HEK293 (cell line): ENCODE data around the gene FUBP1.

Experiments
- CTCF ChIA-PET: fragments of 350-600 bp; formaldehyde crosslinking; extraction: SDS; loops from one replicate; lab custom pipeline; 2021; ENCODE audit warnings: antibody characterized with exemption; lab: Yijun Ruan, JAX
- POLR2A ChIA-PET: fragments of 300-600 bp; formaldehyde crosslinking; extraction: SDS; loops from one replicate; lab custom pipeline; 2020; ENCODE audit warnings: antibody characterized with exemption, inconsistent platforms; lab: Yijun Ruan, JAX
- H3K27ac ChIP-seq: fragments of 200-500 bp; sonication (Bioruptor generic); 2 replicates; pipeline ENCODE4 v1.5.1; 2014; ENCODE audit warnings: low read depth, low read length, control low read depth, inconsistent platforms; ENCODE audit errors: extremely low read depth
- H3K36me3 ChIP-seq, 2 experiments: fragments of 200-500 bp in 1 of 2; sonication (Bioruptor generic) in 1 of 2; 1 replicate in 1 of 2; 2 replicates in 1 of 2; pipeline ENCODE4 v1.5.1; 2014 to 2017; ENCODE audit warnings: inconsistent platforms in 2 of 2, low read length in 2 of 2; ENCODE audit not compliant: control insufficient read depth in 2 of 2, insufficient read depth in 1 of 2
- H3K4me1 ChIP-seq: fragments of 200-500 bp; sonication (Bioruptor generic); 2 replicates; pipeline ENCODE4 v1.5.1; 2014; ENCODE audit warnings: mild to moderate bottlenecking, low read length, inconsistent platforms; ENCODE audit not compliant: control insufficient read depth, insufficient read depth
- H3K4me3 ChIP-seq: 2 replicates; pipeline ENCODE4 v1.5.1; 2011; ENCODE audit warnings: low read depth, mild to moderate bottlenecking, control low read depth, low read length, moderate library complexity
- H3K9me3 ChIP-seq: fragments of 200-500 bp; sonication (Bioruptor generic); 2 replicates; pipeline ENCODE4 v1.5.1; 2014; ENCODE audit warnings: low read depth, low read length, inconsistent platforms; ENCODE audit not compliant: control insufficient read depth, insufficient read depth
- GFI1B ChIP-seq: fragments of 450-650 bp; formaldehyde crosslinking; IDR thresholded peaks from 2 replicates; pipeline ENCODE4 v1.5.1; 2016; ENCODE audit warnings: missing biosample characterization, missing genetic modification characterization
- GLIS2 ChIP-seq: fragments of 450-650 bp; formaldehyde crosslinking; IDR thresholded peaks from 2 replicates; pipeline ENCODE4 v1.5.1; 2016; ENCODE audit warnings: missing biosample characterization, missing genetic modification characterization
- KLF8 ChIP-seq: fragments of 450-650 bp; formaldehyde crosslinking; IDR thresholded peaks from 2 replicates; pipeline ENCODE4 v1.5.1; 2016; ENCODE audit warnings: missing biosample characterization, missing genetic modification characterization
- SALL2 ChIP-seq: fragments of 450-650 bp; formaldehyde crosslinking; IDR thresholded peaks from 2 replicates; pipeline ENCODE4 v1.5.0; 2017; ENCODE audit warnings: missing biosample characterization, mild to moderate bottlenecking, missing genetic modification characterization, borderline replicate concordance
- SETDB1 ChIP-seq: IDR thresholded peaks from one replicate; pipeline ENCODE4 v1.6.1; 2017; ENCODE audit warnings: mild to moderate bottlenecking, low read length, moderate library complexity, mixed read lengths; ENCODE audit not compliant: insufficient read length
- SP2 ChIP-seq: fragments of 450-650 bp; formaldehyde crosslinking; IDR thresholded peaks from 2 replicates; pipeline ENCODE4 v1.5.1; 2016; ENCODE audit warnings: missing biosample characterization, missing genetic modification characterization
- SP7 ChIP-seq: fragments of 450-650 bp; formaldehyde crosslinking; IDR thresholded peaks from 2 replicates; pipeline ENCODE4 v1.5.1; 2016; ENCODE audit warnings: missing biosample characterization, missing genetic modification characterization
- TRIM28 ChIP-seq: IDR thresholded peaks from 2 replicates; pipeline ENCODE4 v1.6.1; 2011; ENCODE audit warnings: low read length, control low read depth, borderline replicate concordance
- WT1 ChIP-seq: fragments of 450-650 bp; formaldehyde crosslinking; IDR thresholded peaks from 2 replicates; pipeline ENCODE4 v1.5.1; 2016; ENCODE audit warnings: missing biosample characterization, missing genetic modification characterization
- ZBTB17 ChIP-seq: fragments of 450-650 bp; formaldehyde crosslinking; IDR thresholded peaks from 2 replicates; pipeline ENCODE4 v1.5.1; 2016; ENCODE audit warnings: missing biosample characterization, missing genetic modification characterization
- ZBTB21 ChIP-seq: fragments of 450-650 bp; formaldehyde crosslinking; IDR thresholded peaks from 2 replicates; pipeline ENCODE4 v1.5.1; 2017; ENCODE audit warnings: missing biosample characterization, missing genetic modification characterization
- ZNF335 ChIP-seq: fragments of 450-650 bp; formaldehyde crosslinking; conservative IDR thresholded peaks from 2 replicates; pipeline ENCODE4 v1.5.1; 2016; ENCODE audit warnings: missing biosample characterization, missing genetic modification characterization
- ZNF561 ChIP-seq: fragments of 450-650 bp; IDR thresholded peaks from 2 replicates; pipeline ENCODE4 v1.5.1; 2018; ENCODE audit warnings: missing biosample characterization, missing genetic modification characterization, borderline replicate concordance
- ZNF629 ChIP-seq: fragments of 450-650 bp; formaldehyde crosslinking; IDR thresholded peaks from 2 replicates; pipeline ENCODE4 v1.5.1; 2017; ENCODE audit warnings: missing biosample characterization, missing genetic modification characterization
- ZNF658 ChIP-seq: fragments of 450-650 bp; formaldehyde crosslinking; IDR thresholded peaks from 2 replicates; pipeline ENCODE4; 2016; ENCODE audit warnings: missing biosample characterization, missing genetic modification characterization
- ZNF76 ChIP-seq: fragments of 450-650 bp; formaldehyde crosslinking; IDR thresholded peaks from 2 replicates; pipeline ENCODE4; 2016; ENCODE audit warnings: low read depth, missing biosample characterization, missing genetic modification characterization, borderline replicate concordance
- ZSCAN30 ChIP-seq: fragments of 450-650 bp; IDR thresholded peaks from 2 replicates; pipeline ENCODE4 v1.5.1; 2018; ENCODE audit warnings: missing biosample characterization, mild to moderate bottlenecking, missing genetic modification characterization, moderate library complexity
- TF ChIP-seq, protein P1 (sequence below): fragments of 450-650 bp; formaldehyde crosslinking; IDR thresholded peaks from 2 replicates; pipeline ENCODE4 v1.5.1; 2017; ENCODE audit warnings: missing biosample characterization, missing genetic modification characterization
- TF ChIP-seq, protein P2 (sequence below): fragments of 450-650 bp; formaldehyde crosslinking; IDR thresholded peaks from 2 replicates; pipeline ENCODE4 v1.5.1; 2016; ENCODE audit warnings: missing biosample characterization, missing genetic modification characterization
- TF ChIP-seq, protein P3 (sequence below): fragments of 450-650 bp; IDR thresholded peaks from 2 replicates; pipeline ENCODE4 v1.5.1; 2018; ENCODE audit warnings: missing biosample characterization, mild to moderate bottlenecking, missing genetic modification characterization
- TF ChIP-seq, protein P4 (sequence below): fragments of 450-650 bp; formaldehyde crosslinking; IDR thresholded peaks from 2 replicates; pipeline ENCODE4 v1.5.1; 2016; ENCODE audit warnings: missing biosample characterization, missing genetic modification characterization
- TF ChIP-seq, protein P5 (sequence below): fragments of 450-650 bp; formaldehyde crosslinking; IDR thresholded peaks from 2 replicates; pipeline ENCODE4 v1.5.1; 2016; ENCODE audit warnings: missing biosample characterization, missing genetic modification characterization
- TF ChIP-seq, protein P6 (sequence below): fragments of 450-650 bp; formaldehyde crosslinking; IDR thresholded peaks from 2 replicates; pipeline ENCODE4 v1.5.1; 2016; ENCODE audit warnings: missing biosample characterization, missing genetic modification characterization, low read depth

Gene FUBP1

DNA sequence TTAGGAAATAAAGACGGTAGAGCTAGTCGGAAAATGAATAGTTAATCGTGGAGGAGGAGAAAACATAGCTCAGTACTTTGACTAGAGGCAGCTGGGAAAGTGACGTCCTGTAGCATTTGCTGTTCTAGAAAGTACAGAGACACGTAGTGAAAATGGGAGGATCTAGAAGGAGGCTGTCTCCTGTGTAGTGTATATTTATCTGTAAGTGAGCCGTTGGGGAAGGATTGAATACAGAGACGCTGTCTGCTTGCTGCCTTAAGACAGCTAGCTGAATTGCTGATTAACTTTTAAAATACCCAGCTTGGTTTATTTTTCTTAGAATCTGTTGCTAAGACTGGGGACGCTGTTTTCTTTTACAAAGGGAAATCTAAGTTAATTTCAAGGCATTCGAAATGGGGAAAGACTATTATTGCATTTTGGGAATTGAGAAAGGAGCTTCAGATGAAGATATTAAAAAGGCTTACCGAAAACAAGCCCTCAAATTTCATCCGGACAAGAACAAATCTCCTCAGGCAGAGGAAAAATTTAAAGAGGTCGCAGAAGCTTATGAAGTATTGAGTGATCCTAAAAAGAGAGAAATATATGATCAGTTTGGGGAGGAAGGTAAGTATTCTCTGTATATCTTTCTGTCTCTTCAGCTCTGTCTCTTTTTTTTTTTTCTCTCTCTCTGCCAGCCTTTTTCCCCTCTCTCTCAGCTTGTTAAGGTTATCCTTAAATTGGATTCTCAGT is 26.0 kb upstream of the FUBP1 start, which contains the start of gene DNAJB4:
Gene DNAJB4 (plus strand): TSS at position 221 of the 729 bp plus-strand sequence. CDS start 172 bp downstream, at position 393.
- H3K4me1 ChIP-seq: peaks cover 14% of the 10 kb centered on the region
- POLR2A ChIA-PET: interaction anchor here (0.8 to 5.7 kb wide), 22 partner anchors 10 to 471 kb away, joined by 3 to 137 read pairs (median 4); partner anchors contain the start of genes FUBP1, MIGA1, NEXN and ZZZ3
- CTCF ChIA-PET: interaction anchor here (0.5 to 3.8 kb wide), 6 partner anchors 24 to 110 kb away, joined by 3 to 42 read pairs (median 7); partner anchors contain the start of gene FUBP1
- no peaks in the 10 kb centered on the region; a peak in 1 of 3 replicates for H3K36me3 ChIP-seq
- peak within 1 kb of the TSS; percentile 92 for H3K27ac ChIP-seq
- H3K9me3 ChIP-seq: no peaks in the 10 kb centered on the region
- peak within 1 kb of the TSS; percentile 55 for H3K4me3 ChIP-seq
- TF ChIP-seq, protein P1, sequence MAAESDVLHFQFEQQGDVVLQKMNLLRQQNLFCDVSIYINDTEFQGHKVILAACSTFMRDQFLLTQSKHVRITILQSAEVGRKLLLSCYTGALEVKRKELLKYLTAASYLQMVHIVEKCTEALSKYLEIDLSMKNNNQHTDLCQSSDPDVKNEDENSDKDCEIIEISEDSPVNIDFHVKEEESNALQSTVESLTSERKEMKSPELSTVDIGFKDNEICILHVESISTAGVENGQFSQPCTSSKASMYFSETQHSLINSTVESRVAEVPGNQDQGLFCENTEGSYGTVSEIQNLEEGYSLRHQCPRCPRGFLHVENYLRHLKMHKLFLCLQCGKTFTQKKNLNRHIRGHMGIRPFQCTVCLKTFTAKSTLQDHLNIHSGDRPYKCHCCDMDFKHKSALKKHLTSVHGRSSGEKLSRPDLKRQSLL (tag by site-specific recombination): peak; percentile 80
- peak; percentile 83; the same call in 1 of the 2 replicates for TF ChIP-seq ZNF76 (tag by site-specific recombination)
- TF ChIP-seq GFI1B (tag by site-specific recombination): 0 out of 2 replicates have a peak, but pooled peaks have one; percentile 17
- TF ChIP-seq, protein P2, sequence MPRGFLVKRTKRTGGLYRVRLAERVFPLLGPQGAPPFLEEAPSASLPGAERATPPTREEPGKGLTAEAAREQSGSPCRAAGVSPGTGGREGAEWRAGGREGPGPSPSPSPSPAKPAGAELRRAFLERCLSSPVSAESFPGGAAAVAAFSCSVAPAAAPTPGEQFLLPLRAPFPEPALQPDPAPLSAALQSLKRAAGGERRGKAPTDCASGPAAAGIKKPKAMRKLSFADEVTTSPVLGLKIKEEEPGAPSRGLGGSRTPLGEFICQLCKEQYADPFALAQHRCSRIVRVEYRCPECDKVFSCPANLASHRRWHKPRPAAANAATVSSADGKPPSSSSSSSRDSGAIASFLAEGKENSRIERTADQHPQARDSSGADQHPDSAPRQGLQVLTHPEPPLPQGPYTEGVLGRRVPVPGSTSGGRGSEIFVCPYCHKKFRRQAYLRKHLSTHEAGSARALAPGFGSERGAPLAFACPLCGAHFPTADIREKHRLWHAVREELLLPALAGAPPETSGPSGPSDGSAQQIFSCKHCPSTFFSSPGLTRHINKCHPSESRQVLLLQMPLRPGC (tag by site-specific recombination): no peak
- TF ChIP-seq SP2 (tag by site-specific recombination): peak; percentile 46; the same call in 1 of the 2 replicates
- TF ChIP-seq, protein P3, sequence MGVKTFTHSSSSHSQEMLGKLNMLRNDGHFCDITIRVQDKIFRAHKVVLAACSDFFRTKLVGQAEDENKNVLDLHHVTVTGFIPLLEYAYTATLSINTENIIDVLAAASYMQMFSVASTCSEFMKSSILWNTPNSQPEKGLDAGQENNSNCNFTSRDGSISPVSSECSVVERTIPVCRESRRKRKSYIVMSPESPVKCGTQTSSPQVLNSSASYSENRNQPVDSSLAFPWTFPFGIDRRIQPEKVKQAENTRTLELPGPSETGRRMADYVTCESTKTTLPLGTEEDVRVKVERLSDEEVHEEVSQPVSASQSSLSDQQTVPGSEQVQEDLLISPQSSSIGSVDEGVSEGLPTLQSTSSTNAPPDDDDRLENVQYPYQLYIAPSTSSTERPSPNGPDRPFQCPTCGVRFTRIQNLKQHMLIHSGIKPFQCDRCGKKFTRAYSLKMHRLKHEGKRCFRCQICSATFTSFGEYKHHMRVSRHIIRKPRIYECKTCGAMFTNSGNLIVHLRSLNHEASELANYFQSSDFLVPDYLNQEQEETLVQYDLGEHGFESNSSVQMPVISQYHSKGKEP (tag by site-specific recombination): peak; percentile 6; the same call in 1 of the 2 replicates
- TF ChIP-seq ZNF658 (tag by site-specific recombination): no peak
- TF ChIP-seq ZBTB17: peak; percentile 68
- 0 out of 2 replicates have a peak, but pooled peaks have one; percentile 18 for TF ChIP-seq ZSCAN30 (tag by site-specific recombination)
- no peak for TF ChIP-seq SALL2 (tag by site-specific recombination)
- TF ChIP-seq ZNF561 (tag by site-specific recombination): 0 out of 2 replicates have a peak, but pooled peaks have one; percentile 38
- TF ChIP-seq GLIS2: no peak
- TF ChIP-seq SP7: peak; percentile 74
- peak; percentile 92 for TF ChIP-seq ZNF629
- TF ChIP-seq TRIM28: 0 out of 2 replicates have a peak, but pooled peaks have one; percentile 29
- peak; percentile 22 for TF ChIP-seq SETDB1
- TF ChIP-seq ZBTB21 (tag by site-specific recombination): peak; percentile 73
- TF ChIP-seq WT1: peak; percentile 48
- peak; percentile 71 for TF ChIP-seq ZNF335
- TF ChIP-seq, protein P4, sequence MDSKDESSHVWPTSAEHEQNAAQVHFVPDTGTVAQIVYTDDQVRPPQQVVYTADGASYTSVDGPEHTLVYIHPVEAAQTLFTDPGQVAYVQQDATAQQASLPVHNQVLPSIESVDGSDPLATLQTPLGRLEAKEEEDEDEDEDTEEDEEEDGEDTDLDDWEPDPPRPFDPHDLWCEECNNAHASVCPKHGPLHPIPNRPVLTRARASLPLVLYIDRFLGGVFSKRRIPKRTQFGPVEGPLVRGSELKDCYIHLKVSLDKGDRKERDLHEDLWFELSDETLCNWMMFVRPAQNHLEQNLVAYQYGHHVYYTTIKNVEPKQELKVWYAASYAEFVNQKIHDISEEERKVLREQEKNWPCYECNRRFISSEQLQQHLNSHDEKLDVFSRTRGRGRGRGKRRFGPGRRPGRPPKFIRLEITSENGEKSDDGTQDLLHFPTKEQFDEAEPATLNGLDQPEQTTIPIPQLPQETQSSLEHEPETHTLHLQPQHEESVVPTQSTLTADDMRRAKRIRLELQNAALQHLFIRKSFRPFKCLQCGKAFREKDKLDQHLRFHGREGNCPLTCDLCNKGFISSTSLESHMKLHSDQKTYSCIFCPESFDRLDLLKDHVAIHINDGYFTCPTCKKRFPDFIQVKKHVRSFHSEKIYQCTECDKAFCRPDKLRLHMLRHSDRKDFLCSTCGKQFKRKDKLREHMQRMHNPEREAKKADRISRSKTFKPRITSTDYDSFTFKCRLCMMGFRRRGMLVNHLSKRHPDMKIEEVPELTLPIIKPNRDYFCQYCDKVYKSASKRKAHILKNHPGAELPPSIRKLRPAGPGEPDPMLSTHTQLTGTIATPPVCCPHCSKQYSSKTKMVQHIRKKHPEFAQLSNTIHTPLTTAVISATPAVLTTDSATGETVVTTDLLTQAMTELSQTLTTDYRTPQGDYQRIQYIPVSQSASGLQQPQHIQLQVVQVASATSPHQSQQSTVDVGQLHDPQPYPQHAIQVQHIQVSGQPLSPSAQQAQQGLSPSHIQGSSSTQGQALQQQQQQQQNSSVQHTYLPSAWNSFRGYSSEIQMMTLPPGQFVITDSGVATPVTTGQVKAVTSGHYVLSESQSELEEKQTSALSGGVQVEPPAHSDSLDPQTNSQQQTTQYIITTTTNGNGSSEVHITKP (tag by site-specific recombination): peak; percentile 56
- TF ChIP-seq, protein P5, sequence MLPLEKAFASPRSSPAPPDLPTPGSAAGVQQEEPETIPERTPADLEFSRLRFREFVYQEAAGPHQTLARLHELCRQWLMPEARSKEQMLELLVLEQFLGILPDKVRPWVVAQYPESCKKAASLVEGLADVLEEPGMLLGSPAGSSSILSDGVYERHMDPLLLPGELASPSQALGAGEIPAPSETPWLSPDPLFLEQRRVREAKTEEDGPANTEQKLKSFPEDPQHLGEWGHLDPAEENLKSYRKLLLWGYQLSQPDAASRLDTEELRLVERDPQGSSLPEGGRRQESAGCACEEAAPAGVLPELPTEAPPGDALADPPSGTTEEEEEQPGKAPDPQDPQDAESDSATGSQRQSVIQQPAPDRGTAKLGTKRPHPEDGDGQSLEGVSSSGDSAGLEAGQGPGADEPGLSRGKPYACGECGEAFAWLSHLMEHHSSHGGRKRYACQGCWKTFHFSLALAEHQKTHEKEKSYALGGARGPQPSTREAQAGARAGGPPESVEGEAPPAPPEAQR (tag by site-specific recombination): no peak
- TF ChIP-seq KLF8 (tag by site-specific recombination): no peak
- TF ChIP-seq, protein P6, sequence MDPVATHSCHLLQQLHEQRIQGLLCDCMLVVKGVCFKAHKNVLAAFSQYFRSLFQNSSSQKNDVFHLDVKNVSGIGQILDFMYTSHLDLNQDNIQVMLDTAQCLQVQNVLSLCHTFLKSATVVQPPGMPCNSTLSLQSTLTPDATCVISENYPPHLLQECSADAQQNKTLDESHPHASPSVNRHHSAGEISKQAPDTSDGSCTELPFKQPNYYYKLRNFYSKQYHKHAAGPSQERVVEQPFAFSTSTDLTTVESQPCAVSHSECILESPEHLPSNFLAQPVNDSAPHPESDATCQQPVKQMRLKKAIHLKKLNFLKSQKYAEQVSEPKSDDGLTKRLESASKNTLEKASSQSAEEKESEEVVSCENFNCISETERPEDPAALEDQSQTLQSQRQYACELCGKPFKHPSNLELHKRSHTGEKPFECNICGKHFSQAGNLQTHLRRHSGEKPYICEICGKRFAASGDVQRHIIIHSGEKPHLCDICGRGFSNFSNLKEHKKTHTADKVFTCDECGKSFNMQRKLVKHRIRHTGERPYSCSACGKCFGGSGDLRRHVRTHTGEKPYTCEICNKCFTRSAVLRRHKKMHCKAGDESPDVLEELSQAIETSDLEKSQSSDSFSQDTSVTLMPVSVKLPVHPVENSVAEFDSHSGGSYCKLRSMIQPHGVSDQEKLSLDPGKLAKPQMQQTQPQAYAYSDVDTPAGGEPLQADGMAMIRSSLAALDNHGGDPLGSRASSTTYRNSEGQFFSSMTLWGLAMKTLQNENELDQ (tag by site-specific recombination): no peak
